DND-41 (cell line): ENCODE results near the gene VPS37B.

Source experiments
- ATAC-seq: fragments of 200-7000 bp; cut with Tn5 transposase; 3 replicates; pipeline ENCODE4 v1.9.1; 2021; ENCODE audit warnings: low read depth; ENCODE audit not compliant: insufficient read depth
- DNase-seq: peaks from one replicate; pipeline ENCODE4 v3.0.0-alpha.2; 2020
- H2AFZ ChIP-seq: 2 replicates; pipeline ENCODE4 v1.6.0; 2012; ENCODE audit warnings: low read depth, low read length
- H3K27ac ChIP-seq: 2 replicates; pipeline ENCODE4 v1.5.1; 2012; ENCODE audit warnings: low read length, inconsistent platforms
- H3K27me3 ChIP-seq: fragments of 200-600 bp; sonication (generic); 2 replicates; pipeline ENCODE4 v1.6.0; 2012; ENCODE audit warnings: low read length, mild to moderate bottlenecking, inconsistent platforms; ENCODE audit not compliant: insufficient read depth, poor library complexity
- H3K36me3 ChIP-seq: 2 replicates; pipeline ENCODE4 v1.5.1; 2012; ENCODE audit warnings: low read length, inconsistent platforms; ENCODE audit not compliant: insufficient read depth
- H3K4me1 ChIP-seq: 2 replicates; pipeline ENCODE4 v1.5.1; 2012; ENCODE audit warnings: mild to moderate bottlenecking, low read length; ENCODE audit not compliant: insufficient read depth
- H3K4me2 ChIP-seq: 2 replicates; pipeline ENCODE4 v1.6.0; 2012; ENCODE audit warnings: mild to moderate bottlenecking, moderate library complexity, low read length, inconsistent platforms; ENCODE audit not compliant: insufficient read depth
- H3K4me3 ChIP-seq, 2 experiments: fragments of 200-600 bp in 1 of 2; shearing (Covaris generic) in 1 of 2; 2 replicates each; pipeline ENCODE4 v1.5.1; 2012 to 2016; ENCODE audit warnings: inconsistent platforms in 2 of 2, low read length in 2 of 2, mild to moderate bottlenecking in 2 of 2, low read depth in 1 of 2, moderate library complexity in 1 of 2
- H3K79me2 ChIP-seq: 2 replicates; pipeline ENCODE4 v1.6.0; 2012; ENCODE audit warnings: low read length, inconsistent platforms; ENCODE audit not compliant: insufficient read depth
- H3K9ac ChIP-seq: 2 replicates; pipeline ENCODE4 v1.6.0; 2012; ENCODE audit warnings: low read depth, mild to moderate bottlenecking, inconsistent platforms, low read length, moderate library complexity
- H3K9me3 ChIP-seq: 2 replicates; pipeline ENCODE4 v1.5.1; 2012; ENCODE audit warnings: low read length, moderate library complexity, mild to moderate bottlenecking, inconsistent platforms; ENCODE audit not compliant: insufficient read depth, severe bottlenecking
- H4K20me1 ChIP-seq: 2 replicates; pipeline ENCODE4 v1.6.0; 2012; ENCODE audit warnings: low read length; ENCODE audit not compliant: insufficient read depth
- EZH2 ChIP-seq: IDR thresholded peaks from 3 replicates; pipeline ENCODE4 v1.6.1; 2012; ENCODE audit warnings: borderline replicate concordance, low read depth, mild to moderate bottlenecking, moderate library complexity, low read length, inconsistent platforms; ENCODE audit not compliant: severe bottlenecking
- TF ChIP-seq, protein P1 (sequence below): IDR thresholded peaks from 2 replicates; pipeline ENCODE4 v1.5.1; 2012; ENCODE audit warnings: borderline replicate concordance, low read length, moderate library complexity, mild to moderate bottlenecking; ENCODE audit not compliant: poor library complexity, severe bottlenecking; ENCODE audit errors: extremely low read depth

The VPS37B gene

DNA sequence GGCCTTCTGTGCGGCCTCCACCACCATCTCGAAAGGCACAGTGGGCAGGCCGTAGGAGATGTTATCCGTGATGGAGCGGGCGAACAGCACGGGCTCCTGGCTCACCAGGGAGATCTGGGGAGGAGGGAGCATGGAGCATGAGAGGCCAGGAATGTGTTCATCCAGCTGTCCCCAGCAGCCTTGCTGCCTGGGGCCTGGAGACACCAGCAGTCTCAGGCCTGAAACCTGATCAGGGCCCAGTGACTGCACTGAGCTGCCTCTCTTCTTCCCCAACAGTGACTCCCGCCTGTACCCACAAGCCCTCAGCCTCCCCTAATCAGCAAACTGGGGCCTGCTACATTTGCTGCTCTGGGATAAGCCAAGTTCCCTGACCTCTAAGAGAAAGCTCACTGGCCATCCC, 39.4 kb upstream of the VPS37B start:
- no peaks in the 10 kb centered on the region for H3K4me1 ChIP-seq
- H3K4me3 ChIP-seq: no peak overlapping the region
- no peaks in the 10 kb centered on the region for H3K9me3 ChIP-seq
- no peaks in the 10 kb centered on the region for H3K36me3 ChIP-seq
- no peaks in the 10 kb centered on the region for H4K20me1 ChIP-seq
- no peaks in the 10 kb centered on the region for H3K27me3 ChIP-seq
- H2AFZ ChIP-seq: no peak overlapping the region
- H3K27ac ChIP-seq: no peak overlapping the region
- no peak overlapping the region for H3K9ac ChIP-seq
- DNase-seq (no peak), ATAC-seq (no peak)
- no peak for TF ChIP-seq EZH2
- TF ChIP-seq, protein P1, sequence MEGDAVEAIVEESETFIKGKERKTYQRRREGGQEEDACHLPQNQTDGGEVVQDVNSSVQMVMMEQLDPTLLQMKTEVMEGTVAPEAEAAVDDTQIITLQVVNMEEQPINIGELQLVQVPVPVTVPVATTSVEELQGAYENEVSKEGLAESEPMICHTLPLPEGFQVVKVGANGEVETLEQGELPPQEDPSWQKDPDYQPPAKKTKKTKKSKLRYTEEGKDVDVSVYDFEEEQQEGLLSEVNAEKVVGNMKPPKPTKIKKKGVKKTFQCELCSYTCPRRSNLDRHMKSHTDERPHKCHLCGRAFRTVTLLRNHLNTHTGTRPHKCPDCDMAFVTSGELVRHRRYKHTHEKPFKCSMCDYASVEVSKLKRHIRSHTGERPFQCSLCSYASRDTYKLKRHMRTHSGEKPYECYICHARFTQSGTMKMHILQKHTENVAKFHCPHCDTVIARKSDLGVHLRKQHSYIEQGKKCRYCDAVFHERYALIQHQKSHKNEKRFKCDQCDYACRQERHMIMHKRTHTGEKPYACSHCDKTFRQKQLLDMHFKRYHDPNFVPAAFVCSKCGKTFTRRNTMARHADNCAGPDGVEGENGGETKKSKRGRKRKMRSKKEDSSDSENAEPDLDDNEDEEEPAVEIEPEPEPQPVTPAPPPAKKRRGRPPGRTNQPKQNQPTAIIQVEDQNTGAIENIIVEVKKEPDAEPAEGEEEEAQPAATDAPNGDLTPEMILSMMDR: no peak
- no peaks in the 10 kb centered on the region for H3K79me2 ChIP-seq
- H3K4me2 ChIP-seq: no peak overlapping the region

DNA sequence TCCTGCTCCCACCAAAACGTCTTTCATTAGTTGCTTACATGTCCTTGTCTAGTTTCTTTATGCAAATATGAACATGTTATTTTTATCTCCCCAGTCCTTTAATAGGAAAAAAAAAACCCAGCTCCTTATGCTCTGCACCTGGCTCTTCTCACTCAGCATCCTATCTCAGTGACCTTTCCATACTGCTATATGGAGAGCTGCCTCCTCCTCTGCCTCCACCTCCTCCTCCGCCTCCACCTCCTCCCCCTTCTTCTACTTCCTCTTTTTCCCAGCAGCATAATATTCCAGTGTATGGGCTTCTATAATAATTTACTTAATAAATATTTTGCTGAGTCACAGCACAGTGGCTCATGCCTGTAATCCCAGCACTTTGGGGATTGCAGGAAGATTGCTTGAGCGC, 38.8 kb upstream of the VPS37B start:
- H3K4me3 ChIP-seq: no peak overlapping the region
- no peaks in the 10 kb centered on the region for H3K36me3 ChIP-seq
- H3K79me2 ChIP-seq: no peaks in the 10 kb centered on the region
- H3K4me2 ChIP-seq: no peak overlapping the region
- no peaks in the 10 kb centered on the region for H3K27me3 ChIP-seq
- no peak overlapping the region for H2AFZ ChIP-seq
- ATAC-seq (no peak), DNase-seq (no peak)
- H3K9ac ChIP-seq: no peak overlapping the region
- no peaks in the 10 kb centered on the region for H3K9me3 ChIP-seq
- no peaks in the 10 kb centered on the region for H3K4me1 ChIP-seq
- no peaks in the 10 kb centered on the region for H4K20me1 ChIP-seq
- H3K27ac ChIP-seq: no peak overlapping the region
- TF ChIP-seq, protein P1: no peak
- TF ChIP-seq EZH2: no peak

DNA sequence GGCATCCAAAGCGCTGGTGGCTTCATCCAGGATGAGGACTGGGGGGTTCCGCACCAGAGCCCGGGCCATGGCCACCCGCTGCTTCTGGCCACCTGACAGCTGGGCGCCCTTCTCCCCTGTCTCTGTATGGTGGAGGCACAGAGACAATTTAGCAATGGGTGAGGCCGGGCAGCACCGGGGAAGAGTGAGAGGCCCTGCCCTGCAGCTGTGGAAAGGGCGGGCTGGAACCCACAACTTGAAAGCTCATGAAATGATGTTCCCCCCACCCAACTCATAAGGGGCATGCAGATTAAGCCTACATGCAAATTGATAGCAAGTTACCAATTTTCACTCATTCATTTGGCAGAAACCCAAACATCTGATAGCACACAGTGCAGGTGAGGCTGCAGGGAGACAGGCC, 36.3 kb upstream of the VPS37B start:
- H3K4me2 ChIP-seq: no peak overlapping the region
- DNase-seq: no peak
- H4K20me1 ChIP-seq: no peaks in the 10 kb centered on the region
- no peak for ATAC-seq
- no peak overlapping the region for H2AFZ ChIP-seq
- no peaks in the 10 kb centered on the region for H3K27me3 ChIP-seq
- no peak overlapping the region for H3K9ac ChIP-seq
- no peaks in the 10 kb centered on the region for H3K36me3 ChIP-seq
- TF ChIP-seq, protein P1: no peak
- H3K4me3 ChIP-seq: no peak overlapping the region
- no peaks in the 10 kb centered on the region for H3K79me2 ChIP-seq
- H3K27ac ChIP-seq: no peak overlapping the region
- H3K4me1 ChIP-seq: no peaks in the 10 kb centered on the region
- H3K9me3 ChIP-seq: no peaks in the 10 kb centered on the region

DNA sequence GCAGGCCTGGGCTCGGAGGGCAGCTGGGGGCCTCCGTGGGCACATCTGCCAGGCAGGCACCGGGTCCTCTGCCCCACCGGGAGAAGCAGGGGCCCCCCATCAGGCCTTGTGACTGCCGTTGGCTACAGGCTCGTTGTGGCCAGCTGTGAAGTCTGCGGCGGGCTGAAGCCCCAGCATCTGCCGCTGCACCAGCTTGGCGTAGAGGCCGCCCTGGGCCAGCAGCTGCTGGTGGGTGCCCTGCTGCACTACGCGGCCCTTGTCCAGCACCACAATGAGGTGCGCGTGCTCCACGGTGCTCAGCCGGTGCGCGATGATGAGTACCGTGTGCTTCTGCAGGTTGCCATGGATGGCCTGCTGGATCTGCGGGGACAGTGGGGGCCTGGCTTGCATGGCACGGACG, 33.9 kb upstream of the VPS37B start:
- Histone ChIP-seq H3K27ac (no peak overlapping the region), H3K4me3 (no peak overlapping the region), H3K36me3 (no peaks in the 10 kb centered on the region), H3K27me3 (no peaks in the 10 kb centered on the region), H3K9ac (no peak overlapping the region), H3K4me2 (no peak overlapping the region), H3K4me1 (no peaks in the 10 kb centered on the region), H3K9me3 (no peaks in the 10 kb centered on the region), H2AFZ (no peak overlapping the region), H4K20me1 (no peaks in the 10 kb centered on the region), H3K79me2 (no peaks in the 10 kb centered on the region)
- TF ChIP-seq EZH2: no peak
- TF ChIP-seq, protein P1: no peak
- no peak for DNase-seq
- ATAC-seq: no peak
